ENCODE measurements around the gene ATP10B.

- TF ChIP-seq CTCF (IDR thresholded peaks at IDR 0.05) (no peak), EP300 (IDR thresholded peaks at IDR 0.05) (no peak)
Measured at GRCh38 chr5:160846642-160847041, 5.4 kb downstream of the ATP10B start.

Measured in tibial nerve (tissue), 4 donors.